H1 (cell line): ENCODE measurements around the gene C17orf113. TPM values are rescaled to one million over a fixed set of nuclear protein-coding genes. Genes with fewer than 3 reads are reported as not detected.

Experiments
- CTCF ChIA-PET: fragments of 300-600 bp; sonication (Branson Sonifier 250); formaldehyde crosslinking; loops from one replicate; lab custom pipeline; 2021; ENCODE audit not compliant: partially characterized antibody; lab: Charles Lee
- POLR2A ChIA-PET: fragments of 300-600 bp; sonication (Branson Sonifier 250); formaldehyde crosslinking; loops from one replicate; lab custom pipeline; 2021; ENCODE audit warnings: inconsistent platforms; ENCODE audit not compliant: partially characterized antibody; lab: Charles Lee
- DNase-seq, 2 experiments: peaks; one replicate each; pipeline versions ENCODE4 v3.0.0 to v3.0.0-alpha.2; 2010 to 2022; ENCODE audit warnings: low spot score in 2 of 2, low read depth in 1 of 2, mixed read lengths in 1 of 2
- FAIRE-seq: peaks from 2 replicates; lab custom pipeline; 2011; peaks lifted over from hg19 to GRCh38; lab: Jason Lieb, UNC
- H2AFZ ChIP-seq: 2 replicates; pipeline ENCODE4 v1.8.1; 2012; ENCODE audit warnings: low read length, inconsistent platforms
- H2AK5ac ChIP-seq: 2 replicates; pipeline ENCODE4 v1.6.1; 2013; ENCODE audit warnings: low read depth, low read length
- H2BK120ac ChIP-seq: replicated peaks from 2 replicates; pipeline ENCODE3; 2013; ENCODE audit warnings: low read depth, low read length, inconsistent platforms
- H2BK12ac ChIP-seq: 2 replicates; pipeline ENCODE4 v1.6.1; 2013; ENCODE audit warnings: low read depth, low read length
- H2BK15ac ChIP-seq: 2 replicates; pipeline ENCODE4 v1.6.1; 2013; ENCODE audit warnings: low read length
- H2BK20ac ChIP-seq: 2 replicates; pipeline ENCODE4 v1.6.1; 2013; ENCODE audit warnings: low read length
- H2BK5ac ChIP-seq: 2 replicates; pipeline ENCODE4 v1.6.1; 2013; ENCODE audit warnings: low read depth, low read length
- H3K14ac ChIP-seq: 2 replicates; pipeline ENCODE4 v1.6.1; 2013; ENCODE audit warnings: inconsistent platforms; ENCODE audit not compliant: insufficient read length
- H3K18ac ChIP-seq: 2 replicates; pipeline ENCODE4 v1.6.1; 2013; ENCODE audit warnings: low read length; ENCODE audit errors: extremely low read depth
- H3K23ac ChIP-seq: 2 replicates; pipeline ENCODE4 v1.6.1; 2013; ENCODE audit warnings: inconsistent platforms; ENCODE audit not compliant: insufficient read length
- H3K23me2 ChIP-seq: 2 replicates; pipeline ENCODE4 v1.6.1; 2013; ENCODE audit warnings: low read depth, low read length
- H3K27ac ChIP-seq: 2 replicates; pipeline ENCODE4 v1.6.1; 2011; ENCODE audit warnings: low read depth, low read length, inconsistent platforms
- H3K27me3 ChIP-seq, 4 experiments: replicated peaks in 1 of 4; 1 replicate in 1 of 4; 2 replicates in 3 of 4; pipeline versions ENCODE4 v1.6.1 to v1.8.1; 2011 to 2013; ENCODE audit warnings: low read length in 3 of 4, mild to moderate bottlenecking in 3 of 4, inconsistent platforms in 2 of 4, mixed read lengths in 2 of 4, moderate library complexity in 1 of 4; ENCODE audit not compliant: control insufficient read depth in 3 of 4, insufficient read depth in 3 of 4; ENCODE audit errors: extremely low read depth in 1 of 4
- H3K36me3 ChIP-seq, 4 experiments: 2 replicates each; pipeline versions ENCODE4 v1.6.1 to v1.8.1; 2011 to 2013; ENCODE audit warnings: mild to moderate bottlenecking in 4 of 4, low read length in 3 of 4, moderate library complexity in 2 of 4, control low read depth in 1 of 4, inconsistent platforms in 1 of 4; ENCODE audit not compliant: insufficient read depth in 4 of 4, control insufficient read depth in 2 of 4
- H3K4ac ChIP-seq: replicated peaks from 2 replicates; pipeline ENCODE3; 2013; ENCODE audit warnings: low read length, low read depth, mixed read lengths, inconsistent platforms; ENCODE audit not compliant: insufficient read length
- H3K4me1 ChIP-seq, 4 experiments: replicated peaks in 1 of 4; 1 replicate in 1 of 4; 2 replicates in 3 of 4; pipeline versions ENCODE4 v1.6.1 to v1.8.1; 2011 to 2013; ENCODE audit warnings: low read length in 3 of 4, inconsistent platforms in 2 of 4, mixed read lengths in 1 of 4; ENCODE audit not compliant: insufficient read depth in 4 of 4, control insufficient read depth in 3 of 4
- H3K4me2 ChIP-seq, 2 experiments: 2 replicates each; pipeline versions ENCODE4 v1.6.1 to v1.8.1; 2011 to 2013; ENCODE audit warnings: low read depth in 2 of 2, low read length in 2 of 2, control low read depth in 1 of 2, inconsistent platforms in 1 of 2, mild to moderate bottlenecking in 1 of 2; ENCODE audit not compliant: insufficient read depth in 1 of 2
- H3K4me3 ChIP-seq, 4 experiments: fragments of 200-600, 300-600 bp in 1 of 4; sonication (generic), shearing (Covaris generic), sonication (Bioruptor Twin) in 1 of 4; 2 replicates each; pipeline versions ENCODE4 v1.5.1 to v1.8.1; 2011 to 2016; ENCODE audit warnings: low read length in 4 of 4, low read depth in 3 of 4, control low read depth in 2 of 4, inconsistent platforms in 2 of 4, mild to moderate bottlenecking in 2 of 4, mixed read lengths in 1 of 4, moderate library complexity in 1 of 4; ENCODE audit not compliant: insufficient read depth in 2 of 4; ENCODE audit errors: extremely low read depth in 1 of 4
- H3K56ac ChIP-seq: replicated peaks from 2 replicates; pipeline ENCODE3; 2013; ENCODE audit warnings: low read depth, mild to moderate bottlenecking, mixed read lengths, low read length, inconsistent platforms; ENCODE audit not compliant: insufficient read length
- H3K79me1 ChIP-seq: 2 replicates; pipeline ENCODE4 v1.6.1; 2013; ENCODE audit warnings: low read depth, low read length, control low read depth
- H3K79me2 ChIP-seq, 2 experiments: 2 replicates each; pipeline versions ENCODE4 v1.6.1 to v1.8.1; 2012 to 2013; ENCODE audit warnings: low read length in 2 of 2, mild to moderate bottlenecking in 2 of 2, inconsistent platforms in 1 of 2; ENCODE audit not compliant: insufficient read depth in 2 of 2, control insufficient read depth in 1 of 2
- H3K9ac ChIP-seq, 4 experiments: replicated peaks in 1 of 4; 1 replicate in 1 of 4; 2 replicates in 3 of 4; pipeline versions ENCODE4 v1.6.1 to v1.8.1; 2011 to 2013; ENCODE audit warnings: low read depth in 3 of 4, low read length in 3 of 4, control low read depth in 2 of 4, mild to moderate bottlenecking in 2 of 4, moderate library complexity in 2 of 4, inconsistent platforms in 1 of 4; ENCODE audit errors: extremely low read depth in 1 of 4
- H3K9me3 ChIP-seq, 2 experiments: 2 replicates each; pipeline versions ENCODE4 v1.6.1 to v1.8.1; 2012 to 2013; ENCODE audit warnings: mild to moderate bottlenecking in 2 of 2, moderate library complexity in 2 of 2, control low read depth in 1 of 2, inconsistent platforms in 1 of 2, low read depth in 1 of 2, low read length in 1 of 2, mixed read lengths in 1 of 2; ENCODE audit not compliant: insufficient read depth in 2 of 2
- H4K20me1 ChIP-seq, 2 experiments: replicated peaks in 1 of 2; 2 replicates each; pipeline versions ENCODE3 to v1.8.1; 2011 to 2013; ENCODE audit warnings: inconsistent platforms in 2 of 2, low read length in 2 of 2, mild to moderate bottlenecking in 1 of 2; ENCODE audit not compliant: insufficient read depth in 2 of 2, control insufficient read depth in 1 of 2
- H4K5ac ChIP-seq: 2 replicates; pipeline ENCODE4 v1.6.1; 2013; ENCODE audit warnings: low read length, low read depth, mixed read lengths, inconsistent platforms; ENCODE audit not compliant: insufficient read length
- H4K8ac ChIP-seq: 2 replicates; pipeline ENCODE4 v1.8.0; 2013; ENCODE audit warnings: mild to moderate bottlenecking, moderate library complexity, low read length, inconsistent platforms; ENCODE audit not compliant: insufficient read depth; ENCODE audit errors: extremely low read depth
- H4K91ac ChIP-seq: replicated peaks from 2 replicates; pipeline ENCODE3; 2013; ENCODE audit warnings: low read length, mixed read lengths, inconsistent platforms; ENCODE audit not compliant: insufficient read length
- ASH2L ChIP-seq: fragments of 200-600, 300-600 bp; sonication (generic); IDR thresholded peaks from one replicate; pipeline ENCODE4 v1.7.1; 2017; ENCODE audit warnings: low read length
- CBX5 ChIP-seq: fragments of 300-800, 300-1000 bp; sonication (generic); IDR thresholded peaks from 2 replicates; pipeline ENCODE4 v1.7.1; 2016; ENCODE audit warnings: antibody characterized with exemption, low read length, low read depth
- KDM4A ChIP-seq: IDR thresholded peaks from one replicate; pipeline ENCODE4 v1.7.1; 2012; ENCODE audit warnings: low read depth, mild to moderate bottlenecking, moderate library complexity, low read length, inconsistent platforms; ENCODE audit not compliant: severe bottlenecking
- POLR2A ChIP-seq, 2 experiments: IDR thresholded peaks; 1 replicate in 1 of 2; 2 replicates in 1 of 2; pipeline ENCODE4 v1.6.1; 2011; ENCODE audit warnings: low read depth in 2 of 2, low read length in 2 of 2, mild to moderate bottlenecking in 2 of 2; ENCODE audit errors: control extremely low read depth in 1 of 2
- POLR2AphosphoS5 ChIP-seq: IDR thresholded peaks from 2 replicates; pipeline ENCODE4 v1.6.1; 2011; ENCODE audit warnings: low read depth, low read length
- SP2 ChIP-seq: IDR thresholded peaks from 2 replicates; pipeline ENCODE4 v1.6.1; 2012; ENCODE audit warnings: mild to moderate bottlenecking, low read length, inconsistent platforms
- TEAD4 ChIP-seq: IDR thresholded peaks from 2 replicates; pipeline ENCODE4 v1.6.1; 2012; ENCODE audit warnings: low read depth, low read length, inconsistent platforms, mixed read lengths
- YY1 ChIP-seq: IDR thresholded peaks from 2 replicates; pipeline ENCODE4 v1.6.1; 2011; ENCODE audit warnings: low read depth, mild to moderate bottlenecking, low read length
- WGBS, 2 experiments: shearing (Covaris generic) in 1 of 2; methylation state at CpG; one replicate each; pipeline versions ENCODE4 v1.1.6 to v1.1.7; 2013 to 2015; ENCODE audit warnings: low lambda C conversion rate in 2 of 2, mixed read lengths in 2 of 2, inconsistent platforms in 1 of 2, low coverage in 1 of 2, missing lambda C conversion rate in 1 of 2; ENCODE audit not compliant: insufficient replicate concordance in 2 of 2, insufficient coverage in 1 of 2, insufficient read length in 1 of 2; ENCODE audit errors: extremely low coverage in 1 of 2, missing lambda C conversion rate in 1 of 2; 5-methylcytosine and 5-hydroxymethylcytosine counted together
- polyA plus RNA-seq, 7 experiments: library from polyadenylated mRNA; depleted of rRNA in 3 of 7; stranded (reverse) in 5 of 7; unstranded in 2 of 7; fragments of >200 nt in 5 of 7; fragments of 200-250 nt in 2 of 7; gene quantifications; 1 replicate in 5 of 7; 2 replicates in 1 of 7; 4 replicates in 1 of 7; pipeline versions ENCODE4 v1.2.1 to v1.2.3, GENCODE V29; 2011 to 2013; ENCODE audit warnings: missing spikeins in 2 of 7, mixed read lengths in 2 of 7
- total RNA-seq: library from RNA; stranded (reverse); fragmentation: NEBNext Ultra II Directional; extraction: Animal tissue kit (Norgen Biotek cat#: 25700); gene quantifications from 2 replicates; pipeline ENCODE4 v1.2.1, GENCODE V29; 2021

C17orf113 gene
- total and polyA plus RNA-seq, 2 of the 8 experiments (the other 6 are each of a cell fraction or from before 2014, with no cell fraction given), result 1.0 to 1.4 TPM

DNA sequence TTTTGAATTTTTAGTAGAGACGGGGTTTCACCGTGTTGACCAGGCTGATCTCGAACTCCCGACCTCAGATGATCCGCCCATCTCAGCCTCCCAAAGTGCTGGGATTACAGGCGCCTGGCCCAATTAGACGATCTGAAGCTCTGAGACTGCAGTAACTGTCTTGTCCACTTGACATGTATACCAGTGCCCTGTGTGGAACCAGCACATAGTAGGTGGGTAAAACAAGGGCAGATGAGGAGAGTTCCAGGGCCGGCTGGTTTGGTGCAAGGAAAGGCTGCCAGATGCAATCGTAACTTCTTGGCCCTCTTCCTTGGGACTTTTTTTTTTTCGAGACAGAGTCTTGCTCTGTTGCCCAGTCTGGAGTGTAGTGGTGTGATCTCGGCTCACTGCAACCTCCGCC, 3.1 kb downstream of the C17orf113 start:
- no peak overlapping the region for H3K4me2 ChIP-seq
- 78% methylated on average over 11 of the region's 12 CpGs; no CpG with 5 or more reads in 1 of the 2 experiments for WGBS, 2 experiments
- H3K4me3 ChIP-seq, result no peak overlapping the region
- no peak overlapping the region for H2BK15ac ChIP-seq
- no peak overlapping the region for H3K4ac ChIP-seq
- TF ChIP-seq ASH2L (no peak), SP2 (no peak), CBX5 (no peak), TEAD4 (no peak), POLR2A (IDR thresholded peaks at IDR 0.05; ENCODE audit: control extremely low read depth in 1 of 2, low read depth in 2 of 2, low read length in 2 of 2) (no peak), YY1 (no peak), KDM4A (no peak), POLR2AphosphoS5 (no peak)
- TF ChIP-seq, all 59 proteins: peak for 0
- H3K9ac ChIP-seq, result no peak overlapping the region
- H3K27ac ChIP-seq, result no peak overlapping the region
- H2BK20ac ChIP-seq, result no peak overlapping the region
- H4K20me1 ChIP-seq, result no peaks in the 10 kb centered on the region
- H3K79me2 ChIP-seq, result no peaks in the 10 kb centered on the region
- ChIA-PET POLR2A (interaction anchor here (0.7 kb wide), 1 partner anchor 64 kb away, joined by 3 read pairs; no protein-coding TSS in a partner anchor), CTCF (interaction anchor here (1.3 to 38.8 kb wide), 3 partner anchors 18 to 59 kb away, joined by 5 to 1084 read pairs (median 191); partner anchors contain the start of genes DHX58, HSPB9, KAT2A and ZNF385C)
- no peak overlapping the region for H4K8ac ChIP-seq
- no peaks in the 10 kb centered on the region for H3K9me3 ChIP-seq
- no peak overlapping the region for H3K14ac ChIP-seq
- FAIRE-seq, result no peak
- H3K4me1 ChIP-seq, result peaks cover 0 to 8% (median 2%) of the 10 kb centered on the region in 4 experiments; a peak in 5 of 7 replicates
- H4K5ac ChIP-seq, result no peak overlapping the region
- H2BK120ac ChIP-seq, result no peak overlapping the region
- no peak overlapping the region for H3K23ac ChIP-seq
- no peak overlapping the region for H4K91ac ChIP-seq
- no peak for DNase-seq
- H3K36me3 ChIP-seq, result no peaks in the 10 kb centered on the region
- no peaks in the 10 kb centered on the region for H3K79me1 ChIP-seq
- H2AK5ac ChIP-seq, result no peak overlapping the region
- peaks cover 0 to 4% (median 1%) of the 10 kb centered on the region in 4 experiments; a peak in 3 of 7 replicates for H3K27me3 ChIP-seq
- no peak overlapping the region for H2BK5ac ChIP-seq
- no peak overlapping the region for H2AFZ ChIP-seq
- no peak overlapping the region for H3K18ac ChIP-seq
- peaks cover 8% of the 10 kb centered on the region; the same call in 1 of the 2 replicates for H3K23me2 ChIP-seq
- H2BK12ac ChIP-seq, result no peak overlapping the region
- H3K56ac ChIP-seq, result no peak overlapping the region
